Gastrocnemius medialis (tissue), 4 donors: ENCODE data around the gene CFD. TPM values are rescaled to one million over a fixed set of nuclear protein-coding genes. Genes with fewer than 3 reads are reported as not detected.
A peak's percentile ranks its signal among the peaks of the same experiment; 100 is the strongest.
"Not testable (repeated sequence)": the region's sequence is repeated elsewhere in the genome, so short reads cannot be mapped to it uniquely, and the experiment has no call there.

ENCODE experiments used
- ATAC-seq, 2 donors: fragments of 150-250 bp; one replicate each; pipeline ENCODE4 v1.9.1; 2016
- DNase-seq, 2 donors: peaks; one replicate each; pipeline ENCODE4 v3.0.0-alpha.2; 2019
- H3K27ac ChIP-seq, 4 donors: fragments of 200-600 bp; sonication (generic); 1 replicate in 1 of 4; 2 replicates in 3 of 4; pipeline ENCODE4 v1.5.1; 2016 to 2018; ENCODE audit warnings: mild to moderate bottlenecking in 2 of 4, moderate library complexity in 1 of 4
- H3K27me3 ChIP-seq, 3 donors: fragments of 200-600 bp; sonication (generic) in 2 of 3; 1 replicate in 1 of 3; 2 replicates in 2 of 3; pipeline versions ENCODE4 v1.5.1 to v1.6.0; 2016 to 2019; ENCODE audit warnings: mild to moderate bottlenecking in 1 of 3, moderate library complexity in 1 of 3
- H3K36me3 ChIP-seq, 2 donors: fragments of 200-600 bp; sonication (generic) in 1 of 2; one replicate each; pipeline ENCODE4 v1.5.1; 2017 to 2018
- H3K4me1 ChIP-seq, 2 donors: fragments of 200-600 bp; sonication (generic) in 1 of 2; one replicate each; pipeline ENCODE4 v1.5.1; 2016 to 2017; ENCODE audit warnings: mild to moderate bottlenecking in 2 of 2
- H3K4me3 ChIP-seq, 4 donors: fragments of 200-600 bp; sonication (generic) in 3 of 4; 1 replicate in 1 of 4; 2 replicates in 3 of 4; pipeline ENCODE4 v1.5.1; 2016 to 2019; ENCODE audit warnings: mild to moderate bottlenecking in 2 of 4
- H3K9me3 ChIP-seq, 3 donors: fragments of 200-600 bp; sonication (generic) in 2 of 3; 1 replicate in 1 of 3; 2 replicates in 2 of 3; pipeline ENCODE4 v1.5.1; 2016 to 2019
- CTCF ChIP-seq, 5 experiments: fragments of 450-650 bp in 3 of 5; fragments of 200-600 bp in 2 of 5; sonication (generic) in 2 of 5; IDR thresholded peaks in 4 of 5; conservative IDR thresholded peaks in 1 of 5; 1 replicate in 4 of 5; 2 replicates in 1 of 5; pipeline ENCODE4 v1.5.1; 2016 to 2019; ENCODE audit warnings: antibody characterized with exemption in 5 of 5, mild to moderate bottlenecking in 3 of 5, moderate library complexity in 3 of 5
- POLR2A ChIP-seq, 2 donors: fragments of 450-650 bp; IDR thresholded peaks; one replicate each; pipeline ENCODE4 v1.6.1; 2017; ENCODE audit warnings: antibody characterized with exemption in 2 of 2, mild to moderate bottlenecking in 2 of 2, moderate library complexity in 2 of 2
- in situ Hi-C, 4 donors: fragments of 200-750 bp; cut with MboI; loops; one replicate each; pipeline versions ENCODE4 v1.15.0 to v1.8.0; 2017; ENCODE audit warnings: low sequenced_read_pairs in 4 of 4
- intact Hi-C: fragments of 100-400 bp; cut with DNase I; formaldehyde crosslinking; loops from one replicate; pipeline ENCODE4 v1.15.1; 2023; ENCODE audit warnings: low total_unique reads
- total RNA-seq, 4 donors: library from RNA; depleted of rRNA; stranded (reverse); fragments of >200 nt; gene quantifications; one replicate each; pipeline versions ENCODE4 v1.1.0 to v1.2.3, GENCODE V29; 2016

Gene CFD
- total RNA-seq, 4 donors from 2014 or later = 153 to 309 (median 210) TPM

GRCh38 chr19:834216-834615 is 25.2 kb upstream of the CFD start:
- no peak overlapping the region for H3K27ac ChIP-seq
- TF ChIP-seq POLR2A (IDR thresholded peaks at IDR 0.05) = no peak
- no peak for TF ChIP-seq CTCF (IDR thresholded peaks at IDR 0.05 in 4 of 5, conservative IDR thresholded peaks at IDR 0.05 in 1 of 5)
- H3K27me3 ChIP-seq = peaks cover 56 to 72% (median 57%) of the 10 kb centered on the region in 3 donors
- intact Hi-C loops (no loop called here), in situ Hi-C loops (no loop called here)
- H3K9me3 ChIP-seq = no peaks in the 10 kb centered on the region
- DNase-seq (no peak), ATAC-seq (no peak)
- no peaks in the 10 kb centered on the region for H3K4me1 ChIP-seq
- no peak overlapping the region for H3K4me3 ChIP-seq
- no peaks in the 10 kb centered on the region for H3K36me3 ChIP-seq

GRCh38 chr19:835210-835810 is 24.2 kb upstream of the CFD start:
- peaks cover 48 to 67% (median 65%) of the 10 kb centered on the region in 3 donors for H3K27me3 ChIP-seq
- no peak for TF ChIP-seq CTCF (IDR thresholded peaks at IDR 0.05 in 4 of 5, conservative IDR thresholded peaks at IDR 0.05 in 1 of 5)
- no peak for TF ChIP-seq POLR2A (IDR thresholded peaks at IDR 0.05)
- in situ Hi-C loops (no loop called here), intact Hi-C loops (no loop called here)
- no peaks in the 10 kb centered on the region for H3K4me1 ChIP-seq
- DNase-seq = no peak
- H3K27ac ChIP-seq = no peak overlapping the region
- ATAC-seq = no peak
- H3K4me3 ChIP-seq = no peak overlapping the region
- H3K36me3 ChIP-seq = no peaks in the 10 kb centered on the region
- no peaks in the 10 kb centered on the region for H3K9me3 ChIP-seq

GRCh38 chr19:840519-841206 is 18.8 kb upstream of the CFD start, which contains the start of gene PRTN3:
Gene PRTN3 (plus strand): TSS chr19:840999. CDS start chr19:841009, 10 bp downstream.
- H3K9me3 ChIP-seq = no peaks in the 10 kb centered on the region
- H3K27ac ChIP-seq = no peak within 1 kb of the TSS
- intact Hi-C loops = no loop called here
- in situ Hi-C loops = no loop called here
- peaks cover 62 to 75% (median 65%) of the 10 kb centered on the region in 3 donors for H3K27me3 ChIP-seq
- no peak for ATAC-seq
- H3K4me1 ChIP-seq = peaks cover 0 to 8% of the 10 kb centered on the region in 2 donors
- H3K36me3 ChIP-seq = no peaks in the 10 kb centered on the region
- TF ChIP-seq POLR2A (IDR thresholded peaks at IDR 0.05) (no peak), CTCF (IDR thresholded peaks at IDR 0.05 in 4 of 5, conservative IDR thresholded peaks at IDR 0.05 in 1 of 5) (no peak)
- H3K4me3 ChIP-seq = no peak within 1 kb of the TSS
- DNase-seq = no peak

GRCh38 chr19:842802-843179 is 16.7 kb upstream of the CFD start:
- ATAC-seq, H3K27ac ChIP-seq, in situ Hi-C loops, H3K9me3 ChIP-seq, H3K36me3 ChIP-seq, H3K4me1 ChIP-seq, H3K4me3 ChIP-seq, DNase-seq, intact Hi-C loops: not testable (repeated sequence)
- peaks cover 67 to 74% (median 67%) of the 10 kb centered on the region in 3 donors for H3K27me3 ChIP-seq

- no peak for TF ChIP-seq POLR2A (IDR thresholded peaks at IDR 0.05)
- ATAC-seq = no peak
- peaks cover 0 to 8% of the 10 kb centered on the region in 2 donors for H3K4me1 ChIP-seq
- in situ Hi-C loops = no loop called here
- no peaks in the 10 kb centered on the region for H3K36me3 ChIP-seq
- DNase-seq = no peak
- peak overlapping the region in 1 of 4 donors; percentile 13 for H3K4me3 ChIP-seq
- intact Hi-C loops = no loop called here
- peaks cover 70 to 76% (median 70%) of the 10 kb centered on the region in 3 donors for H3K27me3 ChIP-seq
- no peak overlapping the region for H3K27ac ChIP-seq
- no peaks in the 10 kb centered on the region for H3K9me3 ChIP-seq
Measured at GRCh38 chr19:843180-843835, 16.2 kb upstream of the CFD start.
